GM11168 (cell line): ENCODE results near the gene GRAMD1A.
"Not testable (repeated sequence)": the region's sequence is repeated elsewhere in the genome, so short reads cannot be mapped to it uniquely, and the experiment has no call there.

Experiments used
- in situ Hi-C: fragments of 300-500 bp; cut with MboI; formaldehyde crosslinking; loops from one replicate; pipeline ENCODE4 v1.12.0; 2022; ENCODE audit warnings: low sequenced_read_pairs; ENCODE audit not compliant: unreplicated experiment

The GRAMD1A gene

GRCh38 chr19:34999498-35000337 lies at the start of gene GRAMD1A:
Gene GRAMD1A, plus strand, starts transcription at chr19:35000323. Its CDS starts 156 bp downstream, at chr19:35000479.
- in situ Hi-C loops: no loop called here

- in situ Hi-C loops: no loop called here
Measured at GRCh38 chr19:34953092-34953491, 47.0 kb upstream of the GRAMD1A start.

- in situ Hi-C loops: no loop called here
Measured at GRCh38 chr19:34957830-34958751, 42.0 kb upstream of the GRAMD1A start.

- in situ Hi-C loops: no loop called here
Measured at GRCh38 chr19:34959021-34959420, 41.1 kb upstream of the GRAMD1A start.

- in situ Hi-C loops: no loop called here
Measured at GRCh38 chr19:34960103-34960805, 39.9 kb upstream of the GRAMD1A start.

- in situ Hi-C loops: no loop called here
Measured at GRCh38 chr19:34960940-34961679, 39.0 kb upstream of the GRAMD1A start.

GRCh38 chr19:34961775-34962686 lies 38.1 kb upstream of the GRAMD1A start:
- in situ Hi-C loops: no loop called here

GRCh38 chr19:34962687-34963572 lies 37.2 kb upstream of the GRAMD1A start:
- in situ Hi-C loops: no loop called here

- in situ Hi-C loops: no loop called here
Measured at GRCh38 chr19:34963573-34964406, 36.3 kb upstream of the GRAMD1A start, which contains the start of gene ZNF792. Gene ZNF792, minus strand, starts transcription at chr19:34964229. Its CDS starts 567 bp downstream, at chr19:34963662.

GRCh38 chr19:34964598-34964997 lies 35.5 kb upstream of the GRAMD1A start:
- in situ Hi-C loops: no loop called here

GRCh38 chr19:34965505-34965904 lies 34.6 kb upstream of the GRAMD1A start:
- in situ Hi-C loops: not testable (repeated sequence)

- in situ Hi-C loops: no loop called here
Measured at GRCh38 chr19:34967551-34967950, 32.6 kb upstream of the GRAMD1A start.

- in situ Hi-C loops: no loop called here
Measured at GRCh38 chr19:34969721-34970120, 30.4 kb upstream of the GRAMD1A start.

- in situ Hi-C loops: not testable (repeated sequence)
Measured at GRCh38 chr19:34970185-34970780, 29.8 kb upstream of the GRAMD1A start.

GRCh38 chr19:34972163-34972705 lies 27.9 kb upstream of the GRAMD1A start:
- in situ Hi-C loops: no loop called here

GRCh38 chr19:34974646-34975045 lies 25.5 kb upstream of the GRAMD1A start:
- in situ Hi-C loops: no loop called here
